ENCODE data around the gene POLR3K. TPM values are rescaled to one million over a fixed set of nuclear protein-coding genes. Genes with fewer than 3 reads are reported as not detected.

Gene POLR3K
- total and polyA plus RNA-seq, 8 donors: 9.6 to 13.4 (median 11.3) TPM

- ATAC-seq (peak; percentile 28), DNase-seq (peak; percentile 54 to 84 (median 78))
- H3K4me3 ChIP-seq: peak overlapping the region in 1 of 2 donors; percentile 91
- H3K27ac ChIP-seq: peak overlapping the region; percentile 80 to 93
- TF ChIP-seq CTCF (IDR thresholded peaks at IDR 0.05): no peak
- H3K27me3 ChIP-seq: peaks cover 0 to 26% of the 10 kb centered on the region in 2 donors
- peaks cover 28 to 71% of the 10 kb centered on the region in 2 donors for H3K4me1 ChIP-seq
- H3K36me3 ChIP-seq: peaks cover 0 to 17% of the 10 kb centered on the region in 2 donors
- H3K9me3 ChIP-seq: no peaks in the 10 kb centered on the region
- intact Hi-C loops (cut with DNase I): no loop called here
Observed at GRCh38 chr16:76535-77272, 23.3 kb upstream of the POLR3K start.

GRCh38 chr16:75580-76501 lies 22.4 kb upstream of the POLR3K start:
- peak overlapping the region; percentile 80 to 93 for H3K27ac ChIP-seq
- H3K4me1 ChIP-seq: peaks cover 33 to 79% of the 10 kb centered on the region in 2 donors
- no peak overlapping the region for H3K4me3 ChIP-seq
- ATAC-seq (peak; percentile 0), DNase-seq (peak; percentile 76 to 92 (median 85))
- peaks cover 0 to 35% of the 10 kb centered on the region in 2 donors for H3K27me3 ChIP-seq
- peaks cover 0 to 16% of the 10 kb centered on the region in 2 donors for H3K36me3 ChIP-seq
- intact Hi-C loops (cut with DNase I): no loop called here
- H3K9me3 ChIP-seq: no peaks in the 10 kb centered on the region
- TF ChIP-seq CTCF (IDR thresholded peaks at IDR 0.05): no peak

- peaks cover 0 to 36% of the 10 kb centered on the region in 2 donors for H3K27me3 ChIP-seq
- DNase-seq: no peak
Observed at GRCh38 chr16:74747-75334, 21.4 kb upstream of the POLR3K start.

GRCh38 chr16:74051-74746 lies 20.8 kb upstream of the POLR3K start:
- no peak overlapping the region for H3K4me3 ChIP-seq
- H3K4me1 ChIP-seq: peaks cover 36 to 82% of the 10 kb centered on the region in 2 donors
- no peak for TF ChIP-seq CTCF (IDR thresholded peaks at IDR 0.05)
- intact Hi-C loops (cut with DNase I): no loop called here
- DNase-seq (no peak), ATAC-seq (no peak)
- no peaks in the 10 kb centered on the region for H3K9me3 ChIP-seq
- H3K27me3 ChIP-seq: peaks cover 0 to 36% of the 10 kb centered on the region in 2 donors
- H3K36me3 ChIP-seq: no peaks in the 10 kb centered on the region
- H3K27ac ChIP-seq: peak overlapping the region; percentile 19 to 46

More at GRCh38 chr16:74747-75334, 21.4 kb upstream of the POLR3K start:
- intact Hi-C loops (cut with DNase I): no loop called here
- peaks cover 36 to 83% of the 10 kb centered on the region in 2 donors for H3K4me1 ChIP-seq
- H3K4me3 ChIP-seq: no peak overlapping the region
- ATAC-seq: no peak
- H3K9me3 ChIP-seq: no peaks in the 10 kb centered on the region
- peaks cover 0 to 6% of the 10 kb centered on the region in 2 donors for H3K36me3 ChIP-seq
- H3K27ac ChIP-seq: peak overlapping the region; percentile 80 to 93
- TF ChIP-seq CTCF (IDR thresholded peaks at IDR 0.05): no peak

Measured in left lung (tissue), 10 donors.